Heart left ventricle (tissue), 16 donors: Measurements from ENCODE around the gene RPL13. TPM values are rescaled to one million over a fixed set of nuclear protein-coding genes. Genes with fewer than 3 reads are reported as not detected.

Experiments
- ATAC-seq, 4 donors: fragments of 200-7000 bp; cut with Tn5 transposase; one replicate each; pipeline ENCODE4 v1.9.1; 2020 to 2022; ENCODE audit warnings: moderate library complexity in 4 of 4, mild to moderate bottlenecking in 3 of 4, moderate number of reproducible peaks in 1 of 4
- DNase-seq, 5 donors: peaks; one replicate each; pipeline ENCODE4 v3.0.0-alpha.2; 2020
- H3K27ac ChIP-seq, 12 donors: fragments of 200-600 bp; sonication (generic) in 4 of 12; one replicate each; pipeline versions ENCODE4 v1.5.0 to v1.8.0; 2016 to 2022; ENCODE audit warnings: mild to moderate bottlenecking in 2 of 12
- H3K27me3 ChIP-seq, 9 donors: fragments of 200-600 bp; sonication (generic) in 2 of 9; one replicate each; pipeline versions ENCODE4 v1.5.1 to v1.8.0; 2016 to 2022; ENCODE audit warnings: mild to moderate bottlenecking in 3 of 9
- H3K36me3 ChIP-seq, 9 donors: fragments of 200-600 bp; sonication (generic) in 2 of 9; one replicate each; pipeline versions ENCODE4 v1.5.0 to v1.8.0; 2018 to 2022; ENCODE audit warnings: mild to moderate bottlenecking in 2 of 9
- H3K4me1 ChIP-seq, 12 donors: fragments of 200-600 bp; sonication (generic) in 4 of 12; one replicate each; pipeline versions ENCODE4 v1.5.0 to v1.8.0; 2016 to 2022; ENCODE audit warnings: mild to moderate bottlenecking in 3 of 12
- H3K4me3 ChIP-seq, 12 donors: fragments of 200-600 bp; sonication (generic) in 4 of 12; one replicate each; pipeline versions ENCODE4 v1.5.0 to v1.8.0; 2017 to 2022; ENCODE audit warnings: mild to moderate bottlenecking in 9 of 12, moderate library complexity in 4 of 12
- H3K9me3 ChIP-seq, 12 donors: fragments of 200-600 bp; sonication (generic) in 4 of 12; one replicate each; pipeline versions ENCODE4 v1.5.0 to v1.8.0; 2016 to 2022; ENCODE audit warnings: mild to moderate bottlenecking in 1 of 12
- CTCF ChIP-seq, 12 donors: fragments of 200-600 bp; sonication (generic) in 4 of 12; IDR thresholded peaks; one replicate each; pipeline versions ENCODE4 v1.5.0 to v1.8.0; 2018 to 2022; ENCODE audit warnings: antibody characterized with exemption in 12 of 12, mild to moderate bottlenecking in 5 of 12
- POLR2A ChIP-seq, 2 donors: fragments of 450-650 bp; IDR thresholded peaks; one replicate each; pipeline ENCODE4 v1.6.1; 2017; ENCODE audit warnings: antibody characterized with exemption in 2 of 2, mild to moderate bottlenecking in 2 of 2, moderate library complexity in 2 of 2
- WGBS, 4 donors: extraction: QIAGEN DNeasy Blood & Tissue Kit in 2 of 4; methylation state at CpG; one replicate each; pipeline versions ENCODE4 v1.1.5 to v1.1.7; 2013 to 2018; 5-methylcytosine and 5-hydroxymethylcytosine counted together
- intact Hi-C, 10 donors: fragments of 100-400 bp; cut with DNase I; formaldehyde crosslinking; loops; one replicate each; pipeline versions ENCODE4 v1.11.1 to v1.14.2; 2022
- polyA plus RNA-seq, 2 donors: library from polyadenylated mRNA; stranded (reverse); fragments of 200-250 nt; gene quantifications; one replicate each; pipeline ENCODE4 v1.2.3, GENCODE V29; 2013
- total RNA-seq, 9 donors: library from RNA; depleted of rRNA in 2 of 9; stranded (reverse); fragments of >200 nt in 2 of 9; fragmentation: NEBNext Ultra II Directional in 3 of 9; extraction: Animal tissue kit (Norgen Biotek cat#: 25700) in 3 of 9; gene quantifications; one replicate each; pipeline versions ENCODE4 v1.1.0 to v1.2.4, GENCODE V29; 2016 to 2023
- donor health status: ischemic (EF 13 %, LVEDD 7.1; RV severe dilation, severe dysfunction).
- donor health status: healthy with polysubstance abuse.
- donor health status: DM: no; HTN: yes; CAD: no.
- donor health status: DM: no; HTN: no; CAD: no.
- donor health status: ischemic (EF 25% LVEDD 6.9; RV normal size, moderate dysfunction).
- donor health status: ischemic (EF 25% LVEDD 5.7; RV mildly dilated, moderate dysfunction).
- donor health status: healthy.
- donor health status: DM: yes; HTN: yes; CAD: no.
- donor health status: ischemic (EF 35%, LVEDD 5.7; RV mildly dilated, moderate dysfunction).
- donor health status: nonischemic (EF 11% LVEDD 7.7; RV severe dilation, severe dysfunction).
- donor health status: DM: yes; HTN: yes; CAD: no.
- donor health status: PGD.
- donor health status: ischemic (EF 29% LVEDD 5.4; RV normal size, mild dysfunction).
- donor health status: nonischemic (EF 23%, LVEDD 6.1; RV moderate dilation, normal function).

Gene RPL13
- total and polyA plus RNA-seq, 11 donors: 701 to 5,500 (median 1,282) TPM

GRCh38 chr16:89557690-89558490 lies 2.6 kb upstream of the RPL13 start:
- no peaks in the 10 kb centered on the region for H3K27me3 ChIP-seq
- H3K4me3 ChIP-seq: no peak overlapping the region
- peaks cover 0 to 67% (median 61%) of the 10 kb centered on the region in 9 donors for H3K36me3 ChIP-seq
- H3K9me3 ChIP-seq: no peaks in the 10 kb centered on the region
- H3K27ac ChIP-seq: no peak overlapping the region
- H3K4me1 ChIP-seq: peaks cover 8 to 37% (median 21%) of the 10 kb centered on the region in 12 donors
- ATAC-seq (no peak), DNase-seq (no peak)
- 85 to 90% (median 88%) methylated on average over 13 to 19 of the region's 19 CpGs for WGBS, 4 donors
- intact Hi-C loops: loop anchor here in 7 of 10 donors (2.0 to 5.0 kb wide), 5 partner anchors 36 to 227 kb away; partner anchors contain the start of gene SPATA2L (in 1 of the 7)
- TF ChIP-seq CTCF (IDR thresholded peaks at IDR 0.05): no peak
- TF ChIP-seq POLR2A (IDR thresholded peaks at IDR 0.05): no peak

GRCh38 chr16:89561142-89561883 lies 831 bp downstream of the RPL13 start:
- intact Hi-C loops: loop anchor here in 2 of 10 donors (5.0 to 10.0 kb wide), 2 partner anchors 54 to 317 kb away; partner anchors contain the start of gene SPG7 (in 1 of the 2)
- 4 to 16% (median 5%) methylated on average over 18 to 58 of the region's 58 CpGs for WGBS, 4 donors
- Histone ChIP-seq H3K27me3 (no peaks in the 10 kb centered on the region), H3K9me3 (no peaks in the 10 kb centered on the region), H3K4me1 (peaks cover 8 to 71% (median 37%) of the 10 kb centered on the region in 12 donors), H3K27ac (peak overlapping the region; percentile 88 to 99 (median 95)), H3K36me3 (peaks cover 6 to 53% (median 47%) of the 10 kb centered on the region in 9 donors), H3K4me3 (peak overlapping the region; percentile 33 to 97 (median 84))
- ATAC-seq: no peak
- TF ChIP-seq CTCF (IDR thresholded peaks at IDR 0.05): peak in 1 of 12 donors; percentile 15
- no peak for TF ChIP-seq POLR2A (IDR thresholded peaks at IDR 0.05)
- DNase-seq: peak in 1 of 5 donors; percentile 47

- no peak for DNase-seq
- no peaks in the 10 kb centered on the region for H3K9me3 ChIP-seq
- no peaks in the 10 kb centered on the region for H3K27me3 ChIP-seq
- H3K4me1 ChIP-seq: peaks cover 8 to 72% (median 38%) of the 10 kb centered on the region in 12 donors
- TF ChIP-seq CTCF (IDR thresholded peaks at IDR 0.05) (no peak), POLR2A (IDR thresholded peaks at IDR 0.05) (no peak)
- peaks cover 6 to 47% (median 40%) of the 10 kb centered on the region in 9 donors for H3K36me3 ChIP-seq
- WGBS, 4 donors: 62 to 70% (median 67%) methylated on average over 23 of the region's 23 CpGs
- H3K4me3 ChIP-seq: peak overlapping the region; percentile 33 to 97 (median 84)
- ATAC-seq: no peak
- peak overlapping the region in 7 of 12 donors; percentile 92 to 99 (median 97) for H3K27ac ChIP-seq
- intact Hi-C loops: loop anchor here in 2 of 10 donors (5.0 to 10.0 kb wide), 2 partner anchors 55 to 317 kb away; partner anchors contain the start of gene SPG7 (in 1 of the 2)
Observed at GRCh38 chr16:89561884-89562599, 1.6 kb downstream of the RPL13 start.
